Cardiac septum (tissue), 1 donor: ENCODE measurements around the gene CNTNAP5. TPM values are rescaled to one million over a fixed set of nuclear protein-coding genes. Genes with fewer than 3 reads are reported as not detected.

ENCODE experiments used
- DNase-seq: peaks from one replicate; pipeline ENCODE4 v3.0.0-alpha.2; 2020; ENCODE audit warnings: low spot score
- intact Hi-C: fragments of 100-400 bp; cut with DNase I; formaldehyde crosslinking; loops from one replicate; pipeline ENCODE4 v1.14.0; 2022
- total RNA-seq: library from RNA; stranded (reverse); fragmentation: NEBNext Ultra II Directional; extraction: Animal tissue kit (Norgen Biotek cat#: 25700); gene quantifications from one replicate; pipeline ENCODE4 v1.2.1, GENCODE V29; 2021
- donor health status: DM: no; HTN: no; CAD: no.

CNTNAP5 gene
- total RNA-seq, 1 donor from 2014 or later: not detected

- intact Hi-C loops: no loop called here
- DNase-seq: no peak
These were observed 790.1 kb downstream of the CNTNAP5 start for GRCh38 chr2:124814968-124815745.

- no peak for DNase-seq
- intact Hi-C loops: no loop called here
These were observed 790.9 kb downstream of the CNTNAP5 start for GRCh38 chr2:124816007-124816406.

- DNase-seq: no peak
- intact Hi-C loops: no loop called here
These were observed 797.4 kb downstream of the CNTNAP5 start for GRCh38 chr2:124822516-124822915.

GRCh38 chr2:124824441-124824840, 799.4 kb downstream of the CNTNAP5 start:
- intact Hi-C loops: no loop called here
- DNase-seq: no peak

GRCh38 chr2:124832521-124832920, 807.4 kb downstream of the CNTNAP5 start:
- intact Hi-C loops: no loop called here
- DNase-seq: no peak

- intact Hi-C loops: no loop called here
- no peak for DNase-seq
These were observed 809.2 kb downstream of the CNTNAP5 start for GRCh38 chr2:124834331-124834730.

GRCh38 chr2:124835331-124835730, 810.2 kb downstream of the CNTNAP5 start:
- intact Hi-C loops: no loop called here
- DNase-seq: no peak

GRCh38 chr2:124836416-124836815, 811.3 kb downstream of the CNTNAP5 start:
- no peak for DNase-seq
- intact Hi-C loops: no loop called here

GRCh38 chr2:124837496-124837895, 812.4 kb downstream of the CNTNAP5 start:
- intact Hi-C loops: no loop called here
- no peak for DNase-seq

GRCh38 chr2:124838406-124838805, 813.3 kb downstream of the CNTNAP5 start:
- intact Hi-C loops: no loop called here

GRCh38 chr2:124867247-124867646, 842.2 kb downstream of the CNTNAP5 start:
- no peak for DNase-seq
- intact Hi-C loops: no loop called here

More at GRCh38 chr2:124838406-124838805, 813.3 kb downstream of the CNTNAP5 start:
- no peak for DNase-seq

GRCh38 chr2:124874219-124874618, 849.1 kb downstream of the CNTNAP5 start:
- intact Hi-C loops: no loop called here
- no peak for DNase-seq

- intact Hi-C loops: no loop called here
- no peak for DNase-seq
These were observed 849.6 kb downstream of the CNTNAP5 start for GRCh38 chr2:124874676-124875075.

GRCh38 chr2:124875627-124876244, 850.6 kb downstream of the CNTNAP5 start:
- no peak for DNase-seq
- intact Hi-C loops: no loop called here

GRCh38 chr2:124877141-124877577, 852.1 kb downstream of the CNTNAP5 start:
- intact Hi-C loops: no loop called here
- DNase-seq: no peak

GRCh38 chr2:124879640-124880039, 854.6 kb downstream of the CNTNAP5 start:
- no peak for DNase-seq
- intact Hi-C loops: no loop called here

- DNase-seq: no peak
- intact Hi-C loops: no loop called here
These were observed 855.9 kb downstream of the CNTNAP5 start for GRCh38 chr2:124880995-124881394.

GRCh38 chr2:124882423-124882822, 857.3 kb downstream of the CNTNAP5 start:
- DNase-seq: no peak
- intact Hi-C loops: no loop called here

GRCh38 chr2:124883595-124883994, 858.5 kb downstream of the CNTNAP5 start:
- DNase-seq: no peak
- intact Hi-C loops: no loop called here

GRCh38 chr2:124884315-124884714, 859.2 kb downstream of the CNTNAP5 start:
- no peak for DNase-seq
- intact Hi-C loops: no loop called here

GRCh38 chr2:124886216-124886615, 861.1 kb downstream of the CNTNAP5 start:
- intact Hi-C loops: no loop called here
- no peak for DNase-seq
